Panc1 (cell line): ENCODE measurements around the gene UBXN2A. TPM values are rescaled to one million over a fixed set of nuclear protein-coding genes. Genes with fewer than 3 reads are reported as not detected.

Source experiments
- ATAC-seq: fragments of 200-7000 bp; cut with Tn5 transposase; 2 replicates; pipeline ENCODE4 v1.9.1; 2020; ENCODE audit warnings: mild to moderate bottlenecking, moderate library complexity
- BruUV-seq: library from RNA; stranded (reverse); fragments of 400-500 nt; replicated peaks from 2 replicates; lab custom pipeline; 2021; lab: Mats Ljungman, UMichigan
- CTCF ChIA-PET: fragments of 300-600 bp; sonication (Branson Sonifier 250); formaldehyde crosslinking; loops from one replicate; lab custom pipeline; 2022; ENCODE audit warnings: antibody characterized with exemption; lab: Charles Lee
- POLR2A ChIA-PET: fragments of 300-600 bp; sonication (Branson Sonifier 250); formaldehyde crosslinking; loops from one replicate; lab custom pipeline; 2022; ENCODE audit warnings: antibody characterized with exemption; lab: Charles Lee
- DNase-seq: peaks from one replicate; pipeline ENCODE4 v3.0.0-alpha.2; 2010; ENCODE audit warnings: low read depth, low spot score
- H3K27ac ChIP-seq: 2 replicates; pipeline ENCODE4 v1.5.1; 2011; ENCODE audit warnings: mild to moderate bottlenecking, low read length, inconsistent platforms
- H3K27me3 ChIP-seq: fragments of 200-500 bp; sonication (Bioruptor generic); 2 replicates; pipeline ENCODE4 v1.6.0; 2014; ENCODE audit warnings: low read length, inconsistent platforms; ENCODE audit not compliant: control insufficient read depth, insufficient read depth
- H3K36me3 ChIP-seq: fragments of 200-500 bp; sonication (Bioruptor generic); 2 replicates; pipeline ENCODE4 v1.5.1; 2014; ENCODE audit warnings: inconsistent platforms, mild to moderate bottlenecking, low read length, moderate library complexity; ENCODE audit not compliant: control insufficient read depth, insufficient read depth
- H3K4me1 ChIP-seq: 2 replicates; pipeline ENCODE4 v1.5.1; 2011; ENCODE audit warnings: inconsistent platforms, mild to moderate bottlenecking, low read length, moderate library complexity; ENCODE audit not compliant: control insufficient read depth, insufficient read depth
- H3K4me3 ChIP-seq, 2 experiments: 2 replicates each; pipeline ENCODE4 v1.5.1; 2011 to 2012; ENCODE audit warnings: low read depth in 2 of 2, low read length in 2 of 2, mild to moderate bottlenecking in 2 of 2, inconsistent platforms in 1 of 2, moderate library complexity in 1 of 2
- H3K9me3 ChIP-seq: fragments of 200-500 bp; sonication (Bioruptor generic); 2 replicates; pipeline ENCODE4 v1.5.1; 2014; ENCODE audit warnings: low read depth, mild to moderate bottlenecking, inconsistent platforms, low read length, moderate library complexity; ENCODE audit not compliant: control insufficient read depth, insufficient read depth
- CTCF ChIP-seq: fragments of 450-650 bp; IDR thresholded peaks from 2 replicates; pipeline ENCODE4 v1.5.1; 2017; ENCODE audit warnings: mild to moderate bottlenecking
- POLR2AphosphoS5 ChIP-seq: IDR thresholded peaks from 2 replicates; pipeline ENCODE4 v1.6.1; 2012; ENCODE audit warnings: mild to moderate bottlenecking, low read depth, low read length, moderate library complexity
- REST ChIP-seq, 2 experiments: IDR thresholded peaks; 2 replicates each; pipeline ENCODE4 v1.6.1; 2011 to 2012; ENCODE audit warnings: low read depth in 2 of 2, control low read depth in 1 of 2, low read length in 1 of 2, mild to moderate bottlenecking in 1 of 2, moderate library complexity in 1 of 2; ENCODE audit not compliant: insufficient read depth in 1 of 2
- SIN3A ChIP-seq: IDR thresholded peaks from 2 replicates; pipeline ENCODE4 v1.6.1; 2012; ENCODE audit warnings: low read depth, mild to moderate bottlenecking, low read length, moderate library complexity, borderline replicate concordance; ENCODE audit not compliant: insufficient read depth
- TCF7L2 ChIP-seq: IDR thresholded peaks from 2 replicates; pipeline ENCODE4 v1.6.1; 2011; ENCODE audit warnings: mild to moderate bottlenecking, low read depth, low read length, inconsistent platforms
- in situ Hi-C: cut with HindIII; loops from 2 replicates; pipeline ENCODE4 v1.10.0; 2016; ENCODE audit warnings: low sequenced_read_pairs, low pct_unique_long_range_greater_than_20kb
- intact Hi-C: fragments of 100-400 bp; cut with micrococcal nuclease; formaldehyde crosslinking; loops from one replicate; pipeline ENCODE4 v1.10.0; 2022; ENCODE audit not compliant: unreplicated experiment
- total RNA-seq: library from RNA; stranded (reverse); gene quantifications from one replicate; pipeline ENCODE4 v1.2.1, GENCODE V29; 2021; ENCODE audit not compliant: unreplicated experiment

The UBXN2A gene
- total RNA-seq, 1 experiment from 2014 or later = 23.3 TPM

- peak; percentile 7; the same call in 1 of the 2 replicates for ATAC-seq
- BruUV-seq = no TSS peak
These were observed 69.1 kb downstream of the UBXN2A start for GRCh38 chr2:24009367-24009679.

GRCh38 chr2:24009680-24010476, 69.6 kb downstream of the UBXN2A start, which contains the start of gene MFSD2B:
MFSD2B (plus strand) TSS chr2:24010085; CDS start chr2:24010097, 12 bp downstream.
- CTCF ChIA-PET = no interaction called here
- no peaks in the 10 kb centered on the region for H3K27me3 ChIP-seq
- intact Hi-C loops = no loop called here
- no peaks in the 10 kb centered on the region for H3K36me3 ChIP-seq
- no peaks in the 10 kb centered on the region for H3K9me3 ChIP-seq
- no TSS peak for BruUV-seq
- H3K27ac ChIP-seq = no peak within 1 kb of the TSS; the same call in 1 of the 2 replicates
- DNase-seq (no peak), ATAC-seq (peak; percentile 54; the same call in 1 of the 2 replicates)
- no peak within 1 kb of the TSS; a peak in 1 of 4 replicates for H3K4me3 ChIP-seq
- in situ Hi-C loops = no loop called here
- POLR2A ChIA-PET = interaction anchor here (0.6 kb wide), 1 partner anchor 389 kb away, joined by 4 read pairs; no protein-coding TSS in a partner anchor
- H3K4me1 ChIP-seq = peaks cover 9% of the 10 kb centered on the region; the same call in 1 of the 2 replicates
- TF ChIP-seq TCF7L2 = no peak
- no peak for TF ChIP-seq POLR2AphosphoS5
- TF ChIP-seq REST (IDR thresholded peaks at IDR 0.05; ENCODE audit: insufficient read depth in 1 of 2, low read depth in 2 of 2, low read length in 1 of 2) = no peak
- no peak for TF ChIP-seq CTCF

More at GRCh38 chr2:24009367-24009679, 69.1 kb downstream of the UBXN2A start:
- peaks cover 9% of the 10 kb centered on the region; the same call in 1 of the 2 replicates for H3K4me1 ChIP-seq
- H3K9me3 ChIP-seq = no peaks in the 10 kb centered on the region
- intact Hi-C loops (no loop called here), in situ Hi-C loops (no loop called here)
- no peaks in the 10 kb centered on the region for H3K27me3 ChIP-seq
- TF ChIP-seq SIN3A (no peak), REST (IDR thresholded peaks at IDR 0.05; ENCODE audit: insufficient read depth in 1 of 2, low read depth in 2 of 2, low read length in 1 of 2) (no peak), CTCF (no peak), TCF7L2 (no peak), POLR2AphosphoS5 (no peak)
- H3K27ac ChIP-seq = no peak overlapping the region
- CTCF ChIA-PET = no interaction called here
- no peak overlapping the region for H3K4me3 ChIP-seq
- no peak for DNase-seq
- H3K36me3 ChIP-seq = no peaks in the 10 kb centered on the region
- POLR2A ChIA-PET = interaction anchor here (0.6 kb wide), 1 partner anchor 390 kb away, joined by 4 read pairs; no protein-coding TSS in a partner anchor
